ENCODE measurements around the gene CHDH. TPM values are rescaled to one million over a fixed set of nuclear protein-coding genes. Genes with fewer than 3 reads are reported as not detected.

Gene CHDH
- 7.3 TPM for polyA plus RNA-seq (2012; ENCODE audit: low read depth, missing spikeins)

GRCh38 chr3:53846134-53846850 lies at the start of gene CHDH, which contains the start of gene IL17RB:
CHDH (minus strand) TSS chr3:53846419; CDS start chr3:53824008, 22,411 bp downstream.
IL17RB (plus strand) TSS chr3:53846568; CDS start chr3:53846589, 21 bp downstream.
- peak; percentile 93 for FAIRE-seq
- TF ChIP-seq TAF1 (IDR thresholded peaks at IDR 0.05; ENCODE audit: low read depth, low read length) (no peak), POLR2AphosphoS5 (IDR thresholded peaks at IDR 0.05; ENCODE audit: low read depth, low read length) (no peak), POLR2A (IDR thresholded peaks at IDR 0.05; ENCODE audit: low read depth, low read length) (no peak), PAX5 (IDR thresholded peaks at IDR 0.05; ENCODE audit: insufficient read depth, low read length, severe bottlenecking) (no peak), POU2F2 (IDR thresholded peaks at IDR 0.05; ENCODE audit: low read depth, low read length) (no peak), SPI1 (IDR thresholded peaks at IDR 0.05; ENCODE audit: low read depth, low read length) (no peak)

GRCh38 chr3:53892286-53892637 lies 46.0 kb upstream of the CHDH start:
- FAIRE-seq (no peak), DNase-seq (ENCODE audit: insufficient read length, low spot score) (no peak)
- TF ChIP-seq TAF1 (IDR thresholded peaks at IDR 0.05; ENCODE audit: low read depth, low read length) (no peak), POLR2A (IDR thresholded peaks at IDR 0.05; ENCODE audit: low read depth, low read length) (no peak), SPI1 (IDR thresholded peaks at IDR 0.05; ENCODE audit: low read depth, low read length) (no peak), POU2F2 (IDR thresholded peaks at IDR 0.05; ENCODE audit: low read depth, low read length) (no peak), POLR2AphosphoS5 (IDR thresholded peaks at IDR 0.05; ENCODE audit: low read depth, low read length) (no peak), PAX5 (IDR thresholded peaks at IDR 0.05; ENCODE audit: insufficient read depth, low read length, severe bottlenecking) (no peak)

More at GRCh38 chr3:53846134-53846850, at the start of gene CHDH, which contains the start of gene IL17RB:
- peak; percentile 56 for DNase-seq (ENCODE audit: insufficient read length, low spot score)

- peak; percentile 65 for TF ChIP-seq TAF1 (IDR thresholded peaks at IDR 0.05; ENCODE audit: low read depth, low read length)
- TF ChIP-seq PAX5 (IDR thresholded peaks at IDR 0.05; ENCODE audit: insufficient read depth, low read length, severe bottlenecking), result no peak
- TF ChIP-seq SPI1 (IDR thresholded peaks at IDR 0.05; ENCODE audit: low read depth, low read length), result peak; percentile 66
- TF ChIP-seq POU2F2 (IDR thresholded peaks at IDR 0.05; ENCODE audit: low read depth, low read length), result no peak
- TF ChIP-seq POLR2AphosphoS5 (IDR thresholded peaks at IDR 0.05; ENCODE audit: low read depth, low read length), result peak; percentile 89
- peak; percentile 93 for TF ChIP-seq POLR2A (IDR thresholded peaks at IDR 0.05; ENCODE audit: low read depth, low read length)
- DNase-seq (ENCODE audit: insufficient read length, low spot score), result peak; percentile 71
- peak; percentile 99 for FAIRE-seq
These were observed 45.5 kb upstream of the CHDH start, which contains the start of gene SELENOK for GRCh38 chr3:53891497-53892285. SELENOK (minus strand) TSS chr3:53891859.

- DNase-seq (ENCODE audit: insufficient read length, low spot score) (no peak), FAIRE-seq (no peak)
- TF ChIP-seq TAF1 (IDR thresholded peaks at IDR 0.05; ENCODE audit: low read depth, low read length) (no peak), POU2F2 (IDR thresholded peaks at IDR 0.05; ENCODE audit: low read depth, low read length) (no peak), POLR2AphosphoS5 (IDR thresholded peaks at IDR 0.05; ENCODE audit: low read depth, low read length) (no peak)
These were observed 44.7 kb upstream of the CHDH start for GRCh38 chr3:53890726-53891475.

GRCh38 chr3:53888232-53888631 lies 42.0 kb upstream of the CHDH start:
- DNase-seq (ENCODE audit: insufficient read length, low spot score) (no peak), FAIRE-seq (no peak)
- TF ChIP-seq PAX5 (IDR thresholded peaks at IDR 0.05; ENCODE audit: insufficient read depth, low read length, severe bottlenecking), result no peak
- TF ChIP-seq TAF1 (IDR thresholded peaks at IDR 0.05; ENCODE audit: low read depth, low read length), result no peak
- no peak for TF ChIP-seq POLR2AphosphoS5 (IDR thresholded peaks at IDR 0.05; ENCODE audit: low read depth, low read length)
- TF ChIP-seq POLR2A (IDR thresholded peaks at IDR 0.05; ENCODE audit: low read depth, low read length), result no peak
- TF ChIP-seq SPI1 (IDR thresholded peaks at IDR 0.05; ENCODE audit: low read depth, low read length), result no peak
- no peak for TF ChIP-seq POU2F2 (IDR thresholded peaks at IDR 0.05; ENCODE audit: low read depth, low read length)

- FAIRE-seq (no peak), DNase-seq (ENCODE audit: insufficient read length, low spot score) (no peak)
- TF ChIP-seq POLR2AphosphoS5 (IDR thresholded peaks at IDR 0.05; ENCODE audit: low read depth, low read length) (no peak), PAX5 (IDR thresholded peaks at IDR 0.05; ENCODE audit: insufficient read depth, low read length, severe bottlenecking) (no peak), POLR2A (IDR thresholded peaks at IDR 0.05; ENCODE audit: low read depth, low read length) (no peak), TAF1 (IDR thresholded peaks at IDR 0.05; ENCODE audit: low read depth, low read length) (no peak), POU2F2 (IDR thresholded peaks at IDR 0.05; ENCODE audit: low read depth, low read length) (no peak), SPI1 (IDR thresholded peaks at IDR 0.05; ENCODE audit: low read depth, low read length) (no peak)
These were observed 41.2 kb upstream of the CHDH start for GRCh38 chr3:53887446-53887845.

- FAIRE-seq (no peak), DNase-seq (ENCODE audit: insufficient read length, low spot score) (no peak)
- no peak for TF ChIP-seq PAX5 (IDR thresholded peaks at IDR 0.05; ENCODE audit: insufficient read depth, low read length, severe bottlenecking)
- 0 out of 2 replicates have a peak, but pooled peaks have one; percentile 21 for TF ChIP-seq SPI1 (IDR thresholded peaks at IDR 0.05; ENCODE audit: low read depth, low read length)
These were observed 39.0 kb upstream of the CHDH start for GRCh38 chr3:53885239-53885638.

GRCh38 chr3:53884623-53885022 lies 38.4 kb upstream of the CHDH start:
- FAIRE-seq (no peak), DNase-seq (ENCODE audit: insufficient read length, low spot score) (no peak)
- TF ChIP-seq POLR2AphosphoS5 (IDR thresholded peaks at IDR 0.05; ENCODE audit: low read depth, low read length), result no peak
- TF ChIP-seq POLR2A (IDR thresholded peaks at IDR 0.05; ENCODE audit: low read depth, low read length), result 0 out of 2 replicates have a peak, but pooled peaks have one; percentile 25
- TF ChIP-seq PAX5 (IDR thresholded peaks at IDR 0.05; ENCODE audit: insufficient read depth, low read length, severe bottlenecking), result no peak
- no peak for TF ChIP-seq POU2F2 (IDR thresholded peaks at IDR 0.05; ENCODE audit: low read depth, low read length)
- no peak for TF ChIP-seq TAF1 (IDR thresholded peaks at IDR 0.05; ENCODE audit: low read depth, low read length)
- TF ChIP-seq SPI1 (IDR thresholded peaks at IDR 0.05; ENCODE audit: low read depth, low read length), result no peak

GRCh38 chr3:53883008-53883407 lies 36.8 kb upstream of the CHDH start:
- TF ChIP-seq PAX5 (IDR thresholded peaks at IDR 0.05; ENCODE audit: insufficient read depth, low read length, severe bottlenecking) (no peak), POLR2A (IDR thresholded peaks at IDR 0.05; ENCODE audit: low read depth, low read length) (no peak), TAF1 (IDR thresholded peaks at IDR 0.05; ENCODE audit: low read depth, low read length) (no peak), SPI1 (IDR thresholded peaks at IDR 0.05; ENCODE audit: low read depth, low read length) (no peak), POU2F2 (IDR thresholded peaks at IDR 0.05; ENCODE audit: low read depth, low read length) (no peak), POLR2AphosphoS5 (IDR thresholded peaks at IDR 0.05; ENCODE audit: low read depth, low read length) (no peak)

More at GRCh38 chr3:53883008-53883407, 36.8 kb upstream of the CHDH start:
- no peak for FAIRE-seq
- no peak for DNase-seq (ENCODE audit: insufficient read length, low spot score)

Data from GM12891 (cell line).